WTC11 (cell line): ENCODE data around the gene RFX6.

ENCODE experiments used
- ATF1 ChIP-seq: sonication (generic); formaldehyde crosslinking; IDR thresholded peaks from 2 replicates; pipeline ENCODE4 v1.8.1; 2023; ENCODE audit warnings: mild to moderate bottlenecking, moderate library complexity, missing genetic modification reagents
- CTCF ChIP-seq: fragments of 200-600 bp; IDR thresholded peaks from 2 replicates; pipeline ENCODE4 v1.8.0; 2022; ENCODE audit warnings: antibody characterized with exemption
- NFYB ChIP-seq: sonication (generic); formaldehyde crosslinking; conservative IDR thresholded peaks from 2 replicates; pipeline ENCODE4 v1.8.0; 2022; ENCODE audit warnings: low read depth, missing genetic modification reagents
- NR1H2 ChIP-seq: sonication (generic); formaldehyde crosslinking; IDR thresholded peaks from 2 replicates; pipeline ENCODE4 v1.9.0; 2021; ENCODE audit warnings: mild to moderate bottlenecking, moderate library complexity, missing genetic modification reagents
- SMAD3 ChIP-seq: sonication (generic); formaldehyde crosslinking; IDR thresholded peaks from 2 replicates; pipeline ENCODE4 v1.8.0; 2022; ENCODE audit warnings: missing genetic modification reagents, mild to moderate bottlenecking, borderline replicate concordance
- TP53 ChIP-seq: sonication (generic); formaldehyde crosslinking; IDR thresholded peaks from 2 replicates; pipeline ENCODE4 v1.8.1; 2023; ENCODE audit warnings: mild to moderate bottlenecking, missing genetic modification reagents
- ZNF416 ChIP-seq: fragments of 250-450 bp; sonication (Bioruptor Pico); IDR thresholded peaks from 2 replicates; pipeline ENCODE4 v1.9.0; 2021; ENCODE audit warnings: mild to moderate bottlenecking, inconsistent platforms
- TF ChIP-seq, protein P1 (sequence below): fragments of 250-450 bp; sonication (Bioruptor Pico); IDR thresholded peaks from 2 replicates; pipeline ENCODE4 v1.8.0; 2021; ENCODE audit warnings: mild to moderate bottlenecking

GRCh38 chr6:116954335-116954734 lies 77.3 kb downstream of the RFX6 start:
- TF ChIP-seq TP53 (CRISPR knock-in tag) = no peak
- no peak for TF ChIP-seq ATF1 (CRISPR knock-in tag)
- TF ChIP-seq SMAD3 (CRISPR knock-in tag) = no peak
- no peak for TF ChIP-seq CTCF
- TF ChIP-seq, protein P1, sequence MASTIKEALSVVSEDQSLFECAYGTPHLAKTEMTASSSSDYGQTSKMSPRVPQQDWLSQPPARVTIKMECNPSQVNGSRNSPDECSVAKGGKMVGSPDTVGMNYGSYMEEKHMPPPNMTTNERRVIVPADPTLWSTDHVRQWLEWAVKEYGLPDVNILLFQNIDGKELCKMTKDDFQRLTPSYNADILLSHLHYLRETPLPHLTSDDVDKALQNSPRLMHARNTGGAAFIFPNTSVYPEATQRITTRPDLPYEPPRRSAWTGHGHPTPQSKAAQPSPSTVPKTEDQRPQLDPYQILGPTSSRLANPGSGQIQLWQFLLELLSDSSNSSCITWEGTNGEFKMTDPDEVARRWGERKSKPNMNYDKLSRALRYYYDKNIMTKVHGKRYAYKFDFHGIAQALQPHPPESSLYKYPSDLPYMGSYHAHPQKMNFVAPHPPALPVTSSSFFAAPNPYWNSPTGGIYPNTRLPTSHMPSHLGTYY = no peak
- TF ChIP-seq NFYB (CRISPR knock-in tag) = no peak
- TF ChIP-seq ZNF416 (CRISPR knock-in tag) = no peak
- TF ChIP-seq NR1H2 = no peak
